Naive thymus-derived CD8-positive, alpha-beta T cell (primary cell): ENCODE results near the gene USP22. TPM values are rescaled to one million over a fixed set of nuclear protein-coding genes. Genes with fewer than 3 reads are reported as not detected.
A peak's percentile ranks its signal among the peaks of the same experiment; 100 is the strongest.

Experiments
- ATAC-seq, 2 donors: fragments of 150-1000 bp; cut with Tn5 transposase in 1 of 2; sonication (Bioruptor Pico), chemical (Tn5 transposase) in 1 of 2; 1 replicate in 1 of 2; 2 replicates in 1 of 2; pipeline ENCODE4 v1.10.0; 2021; ENCODE audit warnings: mild to moderate bottlenecking in 2 of 2, moderate library complexity in 2 of 2
- POLR2A ChIA-PET: fragments of 350-600 bp; sonication (Branson Sonifier 250); formaldehyde crosslinking; loops from one replicate; lab custom pipeline; 2021; ENCODE audit warnings: antibody characterized with exemption; lab: Charles Lee
- DNase-seq, 10 donors: peaks; one replicate each; pipeline versions ENCODE4 v3.0.0 to v3.0.0-alpha.2; 2020 to 2022
- H3K27ac Mint-ChIP-seq, 10 donors: one replicate each; pipeline ENCODE4 v1.8.0; 2020 to 2022; ENCODE audit warnings: mild to moderate bottlenecking in 10 of 10, mixed read lengths in 10 of 10, moderate library complexity in 4 of 10, inconsistent platforms in 1 of 10
- H3K27me3 Mint-ChIP-seq, 5 donors: one replicate each; pipeline ENCODE4 v1.8.0; 2021 to 2022; ENCODE audit warnings: mixed read lengths in 5 of 5
- H3K36me3 Mint-ChIP-seq, 3 donors: one replicate each; pipeline ENCODE4 v1.8.0; 2020 to 2022; ENCODE audit warnings: mixed read lengths in 3 of 3, mild to moderate bottlenecking in 2 of 3, inconsistent platforms in 1 of 3
- H3K4me1 Mint-ChIP-seq, 4 donors: one replicate each; pipeline ENCODE4 v1.8.0; 2021 to 2022; ENCODE audit warnings: mixed read lengths in 4 of 4
- H3K4me3 Mint-ChIP-seq, 10 donors: one replicate each; pipeline ENCODE4 v1.8.0; 2020 to 2022; ENCODE audit warnings: mild to moderate bottlenecking in 10 of 10, mixed read lengths in 10 of 10, moderate library complexity in 6 of 10, inconsistent platforms in 1 of 10
- H3K9me3 Mint-ChIP-seq, 9 donors: one replicate each; pipeline ENCODE4 v1.8.0; 2020 to 2022; ENCODE audit warnings: mixed read lengths in 9 of 9, mild to moderate bottlenecking in 3 of 9, inconsistent platforms in 1 of 9, moderate library complexity in 1 of 9
- polyA plus RNA-seq, 3 donors: library from polyadenylated mRNA; unstranded; fragments of 300-500 nt; fragmentation: Illumina TruSeq; gene quantifications; one replicate each; pipeline ENCODE4 v1.2.3, GENCODE V29; 2021
- total RNA-seq, 8 experiments: library from RNA in 2 of 8; stranded (reverse) in 2 of 8; gene quantifications; one replicate each; pipeline ENCODE4 v1.2.3 and lab custom pipeline; 2021 to 2026

USP22 gene
- total and polyA plus RNA-seq, 5 experiments from 2014 or later: 33.6 to 155 (median 40.3) TPM

DNA sequence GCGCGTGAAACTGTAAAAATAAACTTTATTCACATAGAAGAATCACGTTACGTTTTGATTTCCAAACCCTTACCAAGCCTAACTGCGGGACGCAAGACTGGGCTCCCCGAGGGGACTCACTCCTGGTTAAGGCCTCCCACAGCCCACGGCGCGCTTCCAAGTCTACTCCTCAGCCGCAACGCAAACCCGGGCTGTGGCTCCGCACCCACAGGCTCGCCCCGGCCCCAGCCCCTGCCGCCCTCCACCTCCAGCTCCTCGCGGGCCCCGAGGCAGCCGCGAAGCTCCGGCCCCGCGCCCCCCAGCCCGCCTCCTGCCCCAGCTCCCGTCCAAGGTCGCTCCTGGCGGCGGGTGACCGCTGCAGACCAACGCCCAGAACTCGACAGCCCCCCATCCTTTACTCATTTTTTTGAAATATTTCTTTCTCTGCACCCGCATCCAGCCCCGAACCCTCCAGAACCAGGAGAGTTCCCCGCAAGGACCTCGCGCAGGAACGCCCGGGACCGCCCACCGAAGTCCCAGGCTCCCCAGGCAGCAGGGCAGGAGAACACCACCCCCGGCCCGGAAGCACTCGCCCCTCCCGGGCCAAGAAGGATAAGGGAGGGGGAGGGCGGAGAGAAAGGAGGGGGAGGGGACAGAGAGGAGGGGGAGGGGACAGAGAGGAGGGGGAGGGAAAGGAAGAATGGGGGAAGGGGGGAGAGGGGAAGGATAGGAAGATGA lies 912 bp downstream of the USP22 start:
- ATAC-seq (peak in 1 of 2 donors; percentile 3), DNase-seq (peak; percentile 33 to 83 (median 50))
- no peaks in the 10 kb centered on the region for H3K9me3 Mint-ChIP-seq
- peak overlapping the region; percentile 75 to 97 (median 92) for H3K27ac Mint-ChIP-seq
- peak overlapping the region; percentile 91 to 98 (median 94) for H3K4me3 Mint-ChIP-seq
- peaks cover 15 to 54% (median 46%) of the 10 kb centered on the region in 4 donors for H3K4me1 Mint-ChIP-seq
- H3K36me3 Mint-ChIP-seq: peaks cover 0 to 18% (median 0%) of the 10 kb centered on the region in 3 donors
- no peaks in the 10 kb centered on the region for H3K27me3 Mint-ChIP-seq
- POLR2A ChIA-PET: interaction anchor here (2.2 to 3.6 kb wide), 3 partner anchors 9 to 246 kb away, joined by 10 to 37 read pairs (median 23); no protein-coding TSS in a partner anchor

DNA sequence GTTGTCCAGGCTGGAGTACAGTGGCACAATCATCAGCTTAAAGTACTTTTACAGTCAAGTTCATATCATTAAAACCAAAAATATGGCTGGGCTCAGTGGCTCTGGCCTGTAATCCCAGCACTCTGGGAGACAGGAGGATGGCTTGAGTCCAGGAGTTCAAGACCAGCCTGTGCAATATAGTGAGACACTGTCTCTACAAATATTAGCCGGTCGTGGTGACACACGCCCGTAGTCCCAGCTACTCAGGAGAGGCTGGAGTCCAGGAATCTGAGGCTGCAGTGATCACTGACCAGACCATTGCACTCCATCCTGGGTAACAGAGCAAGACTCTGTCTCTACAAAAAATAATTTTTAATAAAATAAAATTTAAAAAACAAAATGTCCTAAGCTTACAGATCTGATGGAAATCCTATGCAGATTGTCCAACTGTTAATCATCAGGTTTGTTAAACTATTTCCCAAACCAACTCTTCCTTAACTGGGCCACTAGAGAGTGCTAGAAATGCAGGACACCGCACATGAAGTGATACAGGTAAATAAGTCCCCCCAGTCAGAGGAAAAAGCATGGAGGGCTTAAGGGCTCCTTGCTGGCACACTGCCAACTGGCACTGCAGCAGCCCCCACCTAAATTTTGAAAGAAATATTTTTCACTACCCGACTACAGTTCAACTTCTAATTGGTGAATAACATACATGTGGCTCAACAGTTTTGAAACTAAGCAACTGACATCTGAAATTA lies 2.8 kb downstream of the USP22 start:
- no peaks in the 10 kb centered on the region for H3K9me3 Mint-ChIP-seq
- H3K27ac Mint-ChIP-seq: peak overlapping the region; percentile 45 to 97 (median 90)
- DNase-seq (peak in 7 of 10 donors; percentile 17 to 68 (median 43)), ATAC-seq (no peak)
- H3K36me3 Mint-ChIP-seq: peaks cover 0 to 32% (median 0%) of the 10 kb centered on the region in 3 donors
- POLR2A ChIA-PET: interaction anchor here (1.0 to 1.8 kb wide), 2 partner anchors 16 to 59 kb away, joined by 4 read pairs; no protein-coding TSS in a partner anchor
- H3K4me1 Mint-ChIP-seq: peaks cover 30 to 71% (median 65%) of the 10 kb centered on the region in 4 donors
- H3K27me3 Mint-ChIP-seq: no peaks in the 10 kb centered on the region
- H3K4me3 Mint-ChIP-seq: peak overlapping the region; percentile 84 to 97 (median 94)

DNA sequence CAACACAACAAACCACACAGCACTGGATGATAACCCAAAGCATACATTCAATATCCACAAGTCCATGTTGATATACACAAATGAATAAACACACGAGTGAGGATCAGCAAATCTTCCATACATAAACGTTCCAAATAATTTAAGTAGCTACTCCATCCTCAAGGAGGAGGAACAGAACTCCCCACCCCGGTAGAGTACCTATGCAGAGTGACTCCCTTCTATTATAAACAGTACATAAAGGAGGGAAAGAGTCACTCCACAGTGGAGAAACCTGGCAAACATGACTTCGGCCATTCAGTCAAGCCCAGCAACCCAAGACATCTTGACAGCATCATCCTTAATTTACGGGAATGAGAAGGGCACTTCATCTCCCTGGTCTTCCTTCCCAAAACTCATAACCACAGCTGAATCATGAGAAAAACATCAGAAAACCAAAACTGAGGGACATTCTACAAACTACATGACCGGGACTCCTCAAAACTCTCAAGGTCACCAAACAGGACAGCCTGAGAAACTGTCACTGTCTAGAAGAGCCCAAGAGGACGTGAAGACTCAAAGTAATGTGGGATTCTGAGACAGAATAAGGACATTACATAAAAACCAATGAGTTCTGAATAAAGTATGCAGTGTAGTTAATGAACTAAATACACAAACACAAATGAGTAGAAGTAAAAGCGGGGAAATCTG lies 5.6 kb downstream of the USP22 start:
- POLR2A ChIA-PET: interaction anchor here (0.6 to 1.1 kb wide), 2 partner anchors 15 to 177 kb away, joined by 3 read pairs; partner anchors contain the start of gene TMEM11
- Mint-ChIP-seq H3K27ac (peak overlapping the region in 6 of 10 donors; percentile 3 to 84 (median 38)), H3K4me3 (peak overlapping the region in 5 of 10 donors; percentile 23 to 82 (median 33)), H3K9me3 (no peaks in the 10 kb centered on the region), H3K27me3 (no peaks in the 10 kb centered on the region), H3K4me1 (peaks cover 41 to 89% (median 80%) of the 10 kb centered on the region in 4 donors), H3K36me3 (peaks cover 0 to 39% (median 0%) of the 10 kb centered on the region in 3 donors)
- ATAC-seq: no peak
- DNase-seq: no peak

DNA sequence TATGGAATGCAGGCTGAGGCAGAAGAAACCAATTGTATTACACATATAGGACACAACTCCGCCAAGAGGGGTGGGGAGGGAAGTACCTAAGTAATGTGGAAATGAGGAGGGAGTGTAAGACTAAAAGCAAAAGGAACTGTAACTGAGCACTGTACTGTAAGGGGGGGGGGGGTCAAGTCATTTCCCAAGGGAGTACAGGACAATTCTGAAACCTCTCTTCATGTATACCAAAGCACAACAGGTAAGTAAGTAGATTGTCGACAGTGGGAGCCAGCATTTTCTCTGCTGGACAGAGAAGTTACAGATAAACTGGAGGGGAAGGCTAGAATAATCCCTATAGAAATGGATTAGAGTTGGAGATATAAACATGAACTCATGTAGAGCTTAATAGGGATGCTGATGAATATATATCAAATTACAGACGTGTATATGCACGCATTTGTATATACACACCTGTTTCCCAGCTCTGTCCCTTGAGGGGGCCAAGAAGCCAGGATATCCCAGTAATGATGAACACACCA lies 6.4 kb downstream of the USP22 start:
- no peaks in the 10 kb centered on the region for H3K27me3 Mint-ChIP-seq
- H3K4me1 Mint-ChIP-seq: peaks cover 42 to 92% (median 84%) of the 10 kb centered on the region in 4 donors
- peaks cover 0 to 39% (median 0%) of the 10 kb centered on the region in 3 donors for H3K36me3 Mint-ChIP-seq
- POLR2A ChIA-PET: interaction anchor here (0.6 to 1.1 kb wide), 2 partner anchors 14 to 177 kb away, joined by 3 read pairs; partner anchors contain the start of gene TMEM11
- H3K9me3 Mint-ChIP-seq: no peaks in the 10 kb centered on the region
- peak overlapping the region in 8 of 10 donors; percentile 16 to 92 (median 60) for H3K4me3 Mint-ChIP-seq
- peak overlapping the region; percentile 16 to 84 (median 59) for H3K27ac Mint-ChIP-seq
- ATAC-seq: no peak
- DNase-seq: no peak

DNA sequence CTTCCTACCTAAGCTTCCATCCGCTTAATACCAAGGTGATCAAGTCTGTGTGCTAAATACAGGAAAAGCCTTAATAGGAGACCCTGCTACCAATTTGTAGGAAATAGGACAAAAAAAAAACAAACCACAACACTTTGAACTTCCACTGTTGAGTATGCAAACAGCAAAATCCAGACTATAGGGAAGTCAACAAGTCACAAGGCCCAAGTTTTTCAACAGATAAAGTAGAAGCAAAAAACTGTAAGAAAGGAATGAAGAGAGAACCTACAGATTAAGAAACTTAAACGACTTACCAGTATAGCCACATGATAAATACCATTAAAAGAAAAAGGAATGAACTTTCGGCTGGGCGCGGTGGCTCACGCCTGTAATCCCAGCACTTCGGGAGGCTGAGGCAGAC lies 7.4 kb downstream of the USP22 start:
- Mint-ChIP-seq H3K36me3 (peaks cover 0 to 39% (median 0%) of the 10 kb centered on the region in 3 donors), H3K9me3 (no peaks in the 10 kb centered on the region), H3K27me3 (no peaks in the 10 kb centered on the region), H3K4me3 (peak overlapping the region in 9 of 10 donors; percentile 68 to 92 (median 85)), H3K27ac (peak overlapping the region in 9 of 10 donors; percentile 76 to 96 (median 89)), H3K4me1 (peaks cover 40 to 91% (median 83%) of the 10 kb centered on the region in 4 donors)
- DNase-seq: no peak
- POLR2A ChIA-PET: interaction anchor here (5.7 kb wide), 1 partner anchor 7 kb away, joined by 37 read pairs; the partner anchor contains the start of gene USP22
- no peak for ATAC-seq

DNA sequence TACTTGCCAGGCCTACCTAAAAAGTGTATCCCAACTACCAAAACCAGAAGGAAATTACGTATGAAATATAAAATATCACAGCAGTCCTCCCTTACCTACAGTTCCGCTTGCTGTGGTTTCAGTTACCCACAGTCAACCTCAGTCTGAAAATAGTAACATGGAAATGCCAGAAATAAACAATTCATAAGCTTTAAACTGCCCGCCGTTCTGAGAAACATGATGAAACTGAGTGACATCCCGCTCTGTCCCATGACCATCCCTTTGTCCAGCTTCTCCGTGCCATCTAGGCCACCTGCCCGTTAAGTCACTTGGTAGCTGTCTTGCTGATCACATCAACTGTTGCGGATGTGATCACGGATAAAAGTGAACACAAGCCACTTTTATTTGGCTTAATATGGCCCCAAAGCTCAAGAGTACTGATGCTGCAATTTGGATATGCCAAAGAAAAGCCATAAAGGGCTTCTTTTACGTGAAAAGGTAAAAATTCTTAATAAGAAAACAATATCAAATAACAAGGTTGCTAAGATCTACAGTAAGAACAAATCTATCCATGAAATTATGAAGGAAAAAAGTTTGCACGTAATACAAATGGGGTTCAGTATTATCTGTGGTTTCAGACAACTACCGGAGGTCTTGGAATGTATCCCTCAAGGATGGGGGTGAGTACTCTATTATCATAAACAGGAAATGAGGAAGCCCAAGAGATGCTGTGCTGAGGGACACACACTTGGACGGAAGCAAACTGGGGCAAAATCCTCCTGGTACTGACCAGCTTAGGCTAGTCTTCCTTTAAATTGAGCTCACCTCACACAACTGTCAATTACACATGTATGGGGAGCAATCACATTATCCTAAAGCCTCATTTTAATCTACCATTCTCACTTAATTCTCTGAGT lies 8.2 kb downstream of the USP22 start:
- Mint-ChIP-seq H3K27me3 (no peaks in the 10 kb centered on the region), H3K9me3 (no peaks in the 10 kb centered on the region), H3K4me1 (peaks cover 43 to 93% (median 84%) of the 10 kb centered on the region in 4 donors), H3K27ac (peak overlapping the region; percentile 84 to 96 (median 92)), H3K4me3 (peak overlapping the region; percentile 68 to 92 (median 84)), H3K36me3 (peaks cover 0 to 37% (median 0%) of the 10 kb centered on the region in 3 donors)
- DNase-seq (peak in 8 of 10 donors; percentile 12 to 71 (median 38)), ATAC-seq (peak; percentile 78 to 88)
- POLR2A ChIA-PET: interaction anchor here (1.1 to 5.7 kb wide), 2 partner anchors 8 to 92 kb away, joined by 3 to 37 read pairs; partner anchors contain the start of genes DHRS7B and USP22

DNA sequence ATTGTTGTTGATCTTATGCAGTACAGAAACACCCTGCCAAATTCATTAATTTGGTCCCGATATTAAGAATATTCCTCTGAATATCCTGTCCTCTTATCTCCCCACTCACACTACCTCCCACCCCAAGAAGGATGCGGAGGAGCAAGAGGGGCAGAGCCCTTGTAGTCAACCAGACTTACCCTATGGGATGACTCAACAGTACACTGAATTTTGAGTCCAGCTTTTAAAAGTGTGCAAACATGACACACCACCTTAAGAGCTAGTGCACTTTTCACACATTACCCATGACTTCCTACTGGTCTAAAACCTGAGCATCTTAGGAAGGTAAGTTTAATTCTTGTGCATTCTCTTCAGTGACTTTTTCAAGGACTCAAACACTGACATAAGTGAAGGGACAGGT lies 9.5 kb downstream of the USP22 start:
- Mint-ChIP-seq H3K4me1 (peaks cover 49 to 96% (median 90%) of the 10 kb centered on the region in 4 donors), H3K36me3 (peaks cover 0 to 34% (median 0%) of the 10 kb centered on the region in 3 donors), H3K4me3 (peak overlapping the region; percentile 66 to 92 (median 76)), H3K27me3 (no peaks in the 10 kb centered on the region), H3K27ac (peak overlapping the region; percentile 64 to 96 (median 92)), H3K9me3 (no peaks in the 10 kb centered on the region)
- POLR2A ChIA-PET: interaction anchor here (0.7 to 5.7 kb wide), 3 partner anchors 9 to 109 kb away, joined by 3 to 37 read pairs (median 4); partner anchors contain the start of genes DHRS7B and USP22
- ATAC-seq (no peak), DNase-seq (no peak)

DNA sequence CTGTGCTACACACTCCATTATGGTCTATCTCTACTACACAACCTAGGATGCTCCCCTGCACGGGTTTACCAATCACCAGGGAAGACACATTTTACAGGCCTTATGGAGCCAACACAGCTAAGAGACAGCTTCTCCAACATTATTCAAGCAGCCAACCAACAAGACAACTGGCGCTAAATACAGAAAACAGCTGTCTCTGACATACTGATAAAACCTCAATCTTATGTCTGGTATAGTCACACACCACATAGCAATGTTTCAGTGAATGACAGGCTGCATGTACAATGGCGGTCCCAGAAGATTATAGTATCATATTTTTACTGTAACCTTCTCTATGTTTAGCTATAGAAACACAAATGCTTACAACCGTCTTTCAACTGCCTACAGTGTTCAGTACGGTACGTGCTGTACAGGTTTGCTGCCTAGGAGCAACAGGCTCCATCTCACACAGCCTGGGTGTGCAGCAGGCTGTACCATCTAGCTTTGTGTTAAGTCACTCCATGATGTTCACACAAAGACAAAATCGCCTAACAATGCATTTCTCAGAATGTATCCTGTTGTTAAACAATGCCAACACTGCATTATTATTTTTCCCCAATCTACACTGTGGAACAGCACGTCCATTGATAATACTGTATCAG lies 10.9 kb downstream of the USP22 start:
- Mint-ChIP-seq H3K27me3 (no peaks in the 10 kb centered on the region), H3K4me3 (peak overlapping the region in 7 of 10 donors; percentile 24 to 42 (median 33)), H3K9me3 (no peaks in the 10 kb centered on the region), H3K4me1 (peaks cover 48 to 93% (median 87%) of the 10 kb centered on the region in 4 donors), H3K27ac (peak overlapping the region in 2 of 10 donors; percentile 6 to 29), H3K36me3 (peaks cover 0 to 38% (median 0%) of the 10 kb centered on the region in 3 donors)
- ATAC-seq: no peak
- DNase-seq: no peak
- POLR2A ChIA-PET: interaction anchor here (5.7 kb wide), 1 partner anchor 11 kb away, joined by 37 read pairs; the partner anchor contains the start of gene USP22

DNA sequence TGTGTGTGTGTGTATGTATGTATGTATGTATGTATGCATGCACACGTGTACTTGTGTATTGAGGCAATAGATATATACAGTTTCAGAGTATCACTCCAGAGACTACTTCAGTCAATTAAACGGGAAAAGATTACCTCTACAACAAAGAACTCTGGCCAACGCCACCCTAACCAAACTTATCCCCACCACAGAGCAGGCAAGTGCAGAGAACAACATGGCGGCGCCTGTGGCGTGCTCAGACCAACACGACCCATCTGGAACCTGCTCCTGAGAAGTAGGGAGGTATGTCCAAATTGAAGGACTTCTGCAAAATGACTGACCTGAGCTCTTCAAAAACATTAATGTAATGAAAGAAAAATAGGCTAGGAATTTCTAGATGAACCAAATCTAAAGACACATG lies 12.4 kb downstream of the USP22 start:
- Mint-ChIP-seq H3K27me3 (no peaks in the 10 kb centered on the region), H3K4me1 (peaks cover 43 to 86% (median 78%) of the 10 kb centered on the region in 4 donors), H3K27ac (peak overlapping the region in 4 of 10 donors; percentile 4 to 77 (median 40)), H3K9me3 (no peaks in the 10 kb centered on the region), H3K4me3 (peak overlapping the region in 4 of 10 donors; percentile 27 to 58 (median 32)), H3K36me3 (peaks cover 0 to 42% (median 3%) of the 10 kb centered on the region in 3 donors)
- no peak for DNase-seq
- POLR2A ChIA-PET: interaction anchor here (5.7 kb wide), 1 partner anchor 12 kb away, joined by 37 read pairs; the partner anchor contains the start of gene USP22
- ATAC-seq: no peak

DNA sequence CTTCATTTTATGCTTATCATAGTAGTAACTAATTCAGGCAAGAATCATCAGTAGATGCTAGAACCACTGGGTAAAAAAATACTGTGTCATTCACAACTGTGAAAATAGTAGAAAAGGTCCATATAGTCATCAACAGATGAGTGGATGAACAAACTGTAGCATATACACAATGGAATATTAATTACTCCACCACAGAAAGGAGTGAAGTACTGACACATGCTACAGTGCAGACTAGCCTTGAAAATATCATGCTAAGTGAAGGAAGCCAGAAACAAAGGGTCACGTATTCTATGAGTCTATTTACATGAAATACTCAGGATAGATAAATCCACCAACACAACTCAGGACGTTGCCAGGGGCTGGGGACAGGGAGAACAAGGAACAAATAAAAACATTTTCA lies 13.3 kb downstream of the USP22 start:
- POLR2A ChIA-PET: no interaction called here
- DNase-seq: no peak
- peak overlapping the region; percentile 21 to 87 (median 51) for H3K27ac Mint-ChIP-seq
- H3K9me3 Mint-ChIP-seq: no peaks in the 10 kb centered on the region
- no peak for ATAC-seq
- H3K4me1 Mint-ChIP-seq: peaks cover 39 to 86% (median 78%) of the 10 kb centered on the region in 4 donors
- peaks cover 0 to 47% (median 3%) of the 10 kb centered on the region in 3 donors for H3K36me3 Mint-ChIP-seq
- no peaks in the 10 kb centered on the region for H3K27me3 Mint-ChIP-seq
- H3K4me3 Mint-ChIP-seq: peak overlapping the region in 4 of 10 donors; percentile 1 to 34 (median 17)
